Measurements from ENCODE around the gene COQ4. TPM values are rescaled to one million over a fixed set of nuclear protein-coding genes. Genes with fewer than 3 reads are reported as not detected.

COQ4 gene
- total and polyA plus RNA-seq, 2 of the 8 experiments (the other 6 are each of a cell fraction or from before 2014, with no cell fraction given), result 32.3 to 58.8 TPM

DNA sequence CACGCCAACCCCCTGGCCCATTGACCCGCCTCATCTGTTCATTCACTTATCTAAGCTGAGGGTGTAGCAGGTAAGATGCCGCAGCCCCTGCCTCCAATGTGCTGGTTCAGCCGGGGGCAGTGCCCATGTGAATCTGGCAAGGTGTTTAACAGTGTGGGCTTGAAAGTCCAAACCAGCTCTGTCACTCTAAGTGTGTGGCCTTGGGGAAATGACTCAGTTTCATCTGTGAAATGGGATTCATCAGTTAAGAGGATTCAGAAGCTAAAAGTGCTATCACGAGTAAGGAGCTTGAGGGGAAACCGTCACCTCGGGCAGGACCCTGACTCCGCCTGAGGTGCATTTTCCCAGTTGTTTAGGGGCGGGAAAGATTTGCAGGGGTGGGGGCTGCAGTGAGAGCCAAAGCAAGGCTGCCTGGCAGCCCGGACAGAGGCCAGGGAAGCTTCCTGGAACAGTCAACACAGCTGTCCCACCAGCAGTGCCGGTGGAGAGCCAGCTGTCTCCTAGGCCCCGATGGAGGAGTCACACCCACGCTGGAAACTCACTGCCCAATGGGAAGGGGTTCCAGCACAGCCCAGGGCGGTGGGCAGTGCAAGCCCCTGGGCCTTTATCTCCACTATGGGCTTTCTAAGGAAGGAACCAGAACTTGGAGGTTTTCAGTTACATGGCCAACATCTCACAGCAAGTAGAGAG is 38.8 kb downstream of the COQ4 start:
- Histone ChIP-seq H2BK12ac (ENCODE audit: low read depth, low read length) (no peak overlapping the region), H3K9me3 (ENCODE audit: insufficient read depth in 2 of 2, low read depth in 1 of 2, low read length in 1 of 2) (no peaks in the 10 kb centered on the region), H3K23ac (ENCODE audit: insufficient read length) (no peak overlapping the region), H3K4me2 (ENCODE audit: insufficient read depth in 1 of 2, low read depth in 2 of 2, low read length in 2 of 2) (peak overlapping the region in 1 of 2 experiments; percentile 66; a peak in 1 of 4 replicates), H2BK5ac (ENCODE audit: low read depth, low read length) (no peak overlapping the region), H3K27ac (ENCODE audit: low read depth, low read length) (no peak overlapping the region), H4K8ac (ENCODE audit: extremely low read depth, insufficient read depth, low read length) (no peak overlapping the region), H3K14ac (ENCODE audit: insufficient read length) (no peak overlapping the region), H2AFZ (ENCODE audit: low read length) (no peak overlapping the region), H4K91ac (replicated peaks; ENCODE audit: insufficient read length, low read length) (no peak overlapping the region), H2BK20ac (ENCODE audit: low read length) (no peak overlapping the region), H3K56ac (replicated peaks; ENCODE audit: insufficient read length, low read depth, low read length) (no peak overlapping the region), H3K79me2 (ENCODE audit: control insufficient read depth in 1 of 2, insufficient read depth in 2 of 2, low read length in 2 of 2) (no peaks in the 10 kb centered on the region), H4K20me1 (replicated peaks in 1 of 2; ENCODE audit: control insufficient read depth in 1 of 2, insufficient read depth in 2 of 2, low read length in 2 of 2) (peaks cover 4 to 10% of the 10 kb centered on the region in 2 experiments), H3K18ac (ENCODE audit: extremely low read depth, low read length) (no peak overlapping the region), H2BK120ac (replicated peaks; ENCODE audit: low read depth, low read length) (no peak overlapping the region), H2BK15ac (ENCODE audit: low read length) (no peak overlapping the region), H3K36me3 (ENCODE audit: control insufficient read depth in 2 of 4, insufficient read depth in 4 of 4, low read length in 3 of 4) (no peaks in the 10 kb centered on the region; a peak in 1 of 8 replicates), H4K5ac (ENCODE audit: insufficient read length, low read depth, low read length) (no peak overlapping the region), H3K79me1 (ENCODE audit: low read depth, low read length) (no peaks in the 10 kb centered on the region), H3K4me3 (ENCODE audit: extremely low read depth in 1 of 4, insufficient read depth in 2 of 4, low read depth in 3 of 4, low read length in 4 of 4) (peak overlapping the region in 1 of 4 experiments; percentile 31; a peak in 2 of 8 replicates), H3K9ac (replicated peaks in 1 of 4; ENCODE audit: extremely low read depth in 1 of 4, low read depth in 3 of 4, low read length in 3 of 4) (no peak overlapping the region), H3K27me3 (replicated peaks in 1 of 4; ENCODE audit: control insufficient read depth in 3 of 4, extremely low read depth in 1 of 4, insufficient read depth in 3 of 4, low read length in 3 of 4) (peaks cover 16 to 48% (median 36%) of the 10 kb centered on the region in 4 experiments), H3K23me2 (ENCODE audit: low read depth, low read length) (peaks cover 3% of the 10 kb centered on the region; the same call in 1 of the 2 replicates), H2AK5ac (ENCODE audit: low read depth, low read length) (no peak overlapping the region), H3K4me1 (replicated peaks in 1 of 4; ENCODE audit: control insufficient read depth in 3 of 4, insufficient read depth in 4 of 4, low read length in 3 of 4) (peaks cover 5 to 20% (median 10%) of the 10 kb centered on the region in 4 experiments), H3K4ac (replicated peaks; ENCODE audit: insufficient read length, low read depth, low read length) (no peak overlapping the region)
- ChIA-PET CTCF (ENCODE audit: partially characterized antibody) (interaction anchor here (0.5 to 25.1 kb wide), 27 partner anchors 9 to 339 kb away, joined by 3 to 544 read pairs (median 5); partner anchors contain the start of genes CERCAM and URM1), POLR2A (ENCODE audit: partially characterized antibody) (interaction anchor here (1.0 to 6.3 kb wide), 13 partner anchors 9 to 75 kb away, joined by 3 to 92 read pairs (median 4); partner anchors contain the start of gene CERCAM)
- DNase-seq (ENCODE audit: low read depth in 1 of 2, low spot score in 2 of 2), result no peak
- TF ChIP-seq, protein P1, sequence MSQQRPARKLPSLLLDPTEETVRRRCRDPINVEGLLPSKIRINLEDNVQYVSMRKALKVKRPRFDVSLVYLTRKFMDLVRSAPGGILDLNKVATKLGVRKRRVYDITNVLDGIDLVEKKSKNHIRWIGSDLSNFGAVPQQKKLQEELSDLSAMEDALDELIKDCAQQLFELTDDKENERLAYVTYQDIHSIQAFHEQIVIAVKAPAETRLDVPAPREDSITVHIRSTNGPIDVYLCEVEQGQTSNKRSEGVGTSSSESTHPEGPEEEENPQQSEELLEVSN (IDR thresholded peaks at IDR 0.05), result no peak
- TF ChIP-seq SRF (IDR thresholded peaks at IDR 0.05; ENCODE audit: low read depth, low read length) (no peak), BRCA1 (IDR thresholded peaks at IDR 0.05; ENCODE audit: low read depth, low read length) (no peak), KDM4A (IDR thresholded peaks at IDR 0.05; ENCODE audit: low read depth, low read length, severe bottlenecking) (no peak), CHD2 (IDR thresholded peaks at IDR 0.05; ENCODE audit: low read length) (no peak), HDAC2 (IDR thresholded peaks at IDR 0.05; ENCODE audit: borderline replicate concordance in 1 of 2, low read depth in 2 of 2, low read length in 2 of 2) (no peak)
- TF ChIP-seq, protein P2, sequence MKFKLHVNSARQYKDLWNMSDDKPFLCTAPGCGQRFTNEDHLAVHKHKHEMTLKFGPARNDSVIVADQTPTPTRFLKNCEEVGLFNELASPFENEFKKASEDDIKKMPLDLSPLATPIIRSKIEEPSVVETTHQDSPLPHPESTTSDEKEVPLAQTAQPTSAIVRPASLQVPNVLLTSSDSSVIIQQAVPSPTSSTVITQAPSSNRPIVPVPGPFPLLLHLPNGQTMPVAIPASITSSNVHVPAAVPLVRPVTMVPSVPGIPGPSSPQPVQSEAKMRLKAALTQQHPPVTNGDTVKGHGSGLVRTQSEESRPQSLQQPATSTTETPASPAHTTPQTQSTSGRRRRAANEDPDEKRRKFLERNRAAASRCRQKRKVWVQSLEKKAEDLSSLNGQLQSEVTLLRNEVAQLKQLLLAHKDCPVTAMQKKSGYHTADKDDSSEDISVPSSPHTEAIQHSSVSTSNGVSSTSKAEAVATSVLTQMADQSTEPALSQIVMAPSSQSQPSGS (IDR thresholded peaks at IDR 0.05; ENCODE audit: low read length), result no peak
- 68% methylated on average over 14 of the region's 14 CpGs; no CpG with 5 or more reads in 1 of the 2 experiments for WGBS, 2 experiments (ENCODE audit: extremely low coverage in 1 of 2, insufficient coverage in 1 of 2, insufficient read length in 1 of 2, insufficient replicate concordance in 2 of 2, low coverage in 1 of 2, low lambda C conversion rate in 2 of 2, missing lambda C conversion rate in 1 of 2)
- FAIRE-seq, result no peak
